SU-DHL-6 (cell line): ENCODE data around the gene MRPS10.

Source experiments
- H2AFZ ChIP-seq: fragments of 200-600 bp; sonication (generic); 2 replicates; pipeline ENCODE4 v1.6.1; 2014; ENCODE audit warnings: low read depth, mild to moderate bottlenecking, moderate library complexity, mixed read lengths, antibody characterized with exemption, low read length; ENCODE audit not compliant: severe bottlenecking
- H3F3A ChIP-seq: fragments of 200-600 bp; shearing (Covaris generic); 2 replicates; pipeline ENCODE4 v1.6.0; 2016; ENCODE audit warnings: antibody characterized with exemption, mild to moderate bottlenecking; ENCODE audit not compliant: insufficient read depth
- H3K27ac ChIP-seq: fragments of 200-600 bp; sonication (generic); 2 replicates; pipeline ENCODE4 v1.5.1; 2016; ENCODE audit warnings: low read depth, mild to moderate bottlenecking, low read length, moderate library complexity, mixed read lengths
- H3K27me3 ChIP-seq: fragments of 200-600 bp; sonication (generic), shearing (Covaris generic); 2 replicates; pipeline ENCODE4 v1.6.0; 2014; ENCODE audit warnings: mild to moderate bottlenecking, low read length
- H3K36me3 ChIP-seq: fragments of 200-600 bp; sonication (generic); 2 replicates; pipeline ENCODE4 v1.6.1; 2014; ENCODE audit warnings: mild to moderate bottlenecking, low read length, mixed read lengths
- H3K4me2 ChIP-seq: fragments of 300-600, 200-600 bp; shearing (Covaris generic), sonication (generic); 2 replicates; pipeline ENCODE4 v1.6.0; 2014; ENCODE audit warnings: low read length, low read depth, mild to moderate bottlenecking; ENCODE audit not compliant: poor library complexity, severe bottlenecking
- H3K4me3 ChIP-seq: fragments of 200-600 bp; sonication (generic); 2 replicates; pipeline ENCODE4 v1.5.1; 2014; ENCODE audit warnings: antibody characterized with exemption, low read length, mild to moderate bottlenecking, mixed read lengths; ENCODE audit not compliant: insufficient read depth, poor library complexity, severe bottlenecking
- H3K79me2 ChIP-seq: fragments of 200-600 bp; sonication (generic); 2 replicates; pipeline ENCODE4 v1.6.1; 2014; ENCODE audit warnings: mild to moderate bottlenecking, low read length, moderate library complexity; ENCODE audit not compliant: insufficient read depth
- H3K9ac ChIP-seq: fragments of 200-600 bp; sonication (generic); 2 replicates; pipeline ENCODE4 v1.7.0; 2014; ENCODE audit warnings: mild to moderate bottlenecking, low read length
- H3K9me2 ChIP-seq: fragments of 200-600 bp; sonication (generic); replicated peaks from 2 replicates; pipeline ENCODE4 v1.6.1; 2014; ENCODE audit warnings: low read length; ENCODE audit not compliant: insufficient read depth
- H3K9me3 ChIP-seq: fragments of 200-600 bp; sonication (generic); 2 replicates; pipeline ENCODE4 v1.6.1; 2014; ENCODE audit warnings: low read length, mixed read lengths; ENCODE audit not compliant: insufficient read depth
- H4K20me1 ChIP-seq: fragments of 200-600 bp; sonication (generic); 2 replicates; pipeline ENCODE4 v1.6.1; 2014; ENCODE audit warnings: low read depth, mild to moderate bottlenecking, antibody characterized with exemption, low read length, moderate library complexity, mixed read lengths
- CTCF ChIP-seq: fragments of 200-600 bp; sonication (generic); IDR thresholded peaks from one replicate; pipeline ENCODE4 v1.5.1; 2017; ENCODE audit warnings: antibody characterized with exemption, mild to moderate bottlenecking, low read length, moderate library complexity; ENCODE audit not compliant: insufficient read depth, poor library complexity, severe bottlenecking
- EZH2phosphoT487 ChIP-seq: fragments of 200-600 bp; sonication (generic), shearing (Covaris generic); conservative IDR thresholded peaks from 2 replicates; pipeline ENCODE4 v1.6.1; 2018; ENCODE audit warnings: mild to moderate bottlenecking, antibody characterized with exemption, low read length, moderate library complexity, mixed read lengths

Gene MRPS10

GRCh38 chr6:42236682-42237473 is 19.2 kb upstream of the MRPS10 start:
- no peak overlapping the region for H3K9ac ChIP-seq

GRCh38 chr6:42236030-42236429 is 18.4 kb upstream of the MRPS10 start:
- Histone ChIP-seq H3K79me2 (no peaks in the 10 kb centered on the region), H3K9ac (no peak overlapping the region), H3K9me3 (no peaks in the 10 kb centered on the region), H3K27ac (no peak overlapping the region), H3K27me3 (no peaks in the 10 kb centered on the region), H4K20me1 (no peaks in the 10 kb centered on the region), H3K4me2 (no peak overlapping the region), H3K36me3 (no peaks in the 10 kb centered on the region), H3K4me3 (no peak overlapping the region), H2AFZ (no peak overlapping the region), H3K9me2 (no peaks in the 10 kb centered on the region), H3F3A (no peaks in the 10 kb centered on the region)
- TF ChIP-seq EZH2phosphoT487 (no peak), CTCF (no peak)

More at GRCh38 chr6:42236682-42237473, 19.2 kb upstream of the MRPS10 start:
- Histone ChIP-seq H3F3A (no peaks in the 10 kb centered on the region), H3K9me2 (no peaks in the 10 kb centered on the region), H2AFZ (no peak overlapping the region), H4K20me1 (no peaks in the 10 kb centered on the region), H3K36me3 (no peaks in the 10 kb centered on the region), H3K4me2 (no peak overlapping the region), H3K27ac (no peak overlapping the region), H3K9me3 (no peaks in the 10 kb centered on the region), H3K79me2 (no peaks in the 10 kb centered on the region), H3K27me3 (no peaks in the 10 kb centered on the region), H3K4me3 (no peak overlapping the region)
- TF ChIP-seq EZH2phosphoT487 (no peak), CTCF (no peak)

- Histone ChIP-seq H3K9me2 (no peaks in the 10 kb centered on the region), H3F3A (no peaks in the 10 kb centered on the region), H3K79me2 (no peaks in the 10 kb centered on the region), H3K27me3 (no peaks in the 10 kb centered on the region), H3K4me3 (no peak overlapping the region), H2AFZ (no peak overlapping the region), H3K9ac (no peak overlapping the region), H3K27ac (no peak overlapping the region), H4K20me1 (no peaks in the 10 kb centered on the region), H3K4me2 (no peak overlapping the region), H3K9me3 (no peaks in the 10 kb centered on the region), H3K36me3 (no peaks in the 10 kb centered on the region)
- TF ChIP-seq EZH2phosphoT487 (no peak), CTCF (no peak)
These were observed 14.4 kb upstream of the MRPS10 start for GRCh38 chr6:42232035-42232434.
